Bronchial epithelial cell (primary cell): ENCODE results near the gene LTB4R2. TPM values are rescaled to one million over a fixed set of nuclear protein-coding genes. Genes with fewer than 3 reads are reported as not detected.

ENCODE experiments used
- DNase-seq: peaks from one replicate; pipeline ENCODE4 v3.0.0-alpha.2; 2010; ENCODE audit warnings: low read depth
- FAIRE-seq: peaks from 2 replicates; lab custom pipeline; 2011; peaks lifted over from hg19 to GRCh38; lab: Jason Lieb, UNC
- H3K27me3 ChIP-seq: 2 replicates; pipeline ENCODE4 v1.5.1; 2011; ENCODE audit warnings: low read length; ENCODE audit not compliant: control insufficient read depth, insufficient read depth
- H3K36me3 ChIP-seq: 2 replicates; pipeline ENCODE4 v1.5.1; 2011; ENCODE audit warnings: low read length; ENCODE audit not compliant: control insufficient read depth, insufficient read depth
- H3K4me3 ChIP-seq: 2 replicates; pipeline ENCODE4 v1.5.1; 2011; ENCODE audit warnings: mild to moderate bottlenecking, low read depth, low read length, control low read depth
- total RNA-seq: library from RNA; depleted of rRNA; stranded (reverse); fragments of >200 nt; gene quantifications from 2 replicates; pipeline ENCODE4 v1.2.1, GENCODE V29; 2014
- TF ChIP-seq, protein P1 (sequence below): IDR thresholded peaks from 2 replicates; pipeline ENCODE4 v1.5.1; 2011; ENCODE audit warnings: mild to moderate bottlenecking, moderate library complexity, low read length, control low read depth, inconsistent platforms; ENCODE audit not compliant: insufficient read depth, severe bottlenecking

LTB4R2 gene
- total RNA-seq, 1 donor from 2014 or later: 10.5 TPM

- TF ChIP-seq, protein P1, sequence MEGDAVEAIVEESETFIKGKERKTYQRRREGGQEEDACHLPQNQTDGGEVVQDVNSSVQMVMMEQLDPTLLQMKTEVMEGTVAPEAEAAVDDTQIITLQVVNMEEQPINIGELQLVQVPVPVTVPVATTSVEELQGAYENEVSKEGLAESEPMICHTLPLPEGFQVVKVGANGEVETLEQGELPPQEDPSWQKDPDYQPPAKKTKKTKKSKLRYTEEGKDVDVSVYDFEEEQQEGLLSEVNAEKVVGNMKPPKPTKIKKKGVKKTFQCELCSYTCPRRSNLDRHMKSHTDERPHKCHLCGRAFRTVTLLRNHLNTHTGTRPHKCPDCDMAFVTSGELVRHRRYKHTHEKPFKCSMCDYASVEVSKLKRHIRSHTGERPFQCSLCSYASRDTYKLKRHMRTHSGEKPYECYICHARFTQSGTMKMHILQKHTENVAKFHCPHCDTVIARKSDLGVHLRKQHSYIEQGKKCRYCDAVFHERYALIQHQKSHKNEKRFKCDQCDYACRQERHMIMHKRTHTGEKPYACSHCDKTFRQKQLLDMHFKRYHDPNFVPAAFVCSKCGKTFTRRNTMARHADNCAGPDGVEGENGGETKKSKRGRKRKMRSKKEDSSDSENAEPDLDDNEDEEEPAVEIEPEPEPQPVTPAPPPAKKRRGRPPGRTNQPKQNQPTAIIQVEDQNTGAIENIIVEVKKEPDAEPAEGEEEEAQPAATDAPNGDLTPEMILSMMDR: no peak
- H3K27me3 ChIP-seq: no peaks in the 10 kb centered on the region
- FAIRE-seq (peak; percentile 60), DNase-seq (no peak)
- H3K4me3 ChIP-seq: no peak overlapping the region
- H3K36me3 ChIP-seq: peaks cover 2% of the 10 kb centered on the region
Measured at GRCh38 chr14:24337144-24337823, 27.3 kb downstream of the LTB4R2 start.

DNA sequence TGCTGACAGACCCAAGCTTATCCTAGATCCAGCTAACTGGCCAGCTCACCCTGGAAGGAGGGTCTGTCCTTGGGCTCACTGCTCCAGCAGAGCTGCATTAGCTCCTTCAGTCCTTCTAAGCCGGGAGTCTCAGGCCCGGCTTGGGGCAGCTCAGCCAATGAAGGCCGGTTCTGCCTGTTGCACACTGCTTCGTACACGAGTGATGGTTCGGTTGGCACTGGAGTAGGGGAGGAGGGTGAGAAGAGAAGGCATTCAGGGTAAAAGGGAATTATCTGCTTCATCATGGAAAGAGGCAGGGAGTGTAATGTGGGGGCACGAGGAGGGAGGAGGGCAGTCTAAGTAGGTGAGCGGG is 27.9 kb downstream of the LTB4R2 start:
- peaks cover 2% of the 10 kb centered on the region for H3K36me3 ChIP-seq
- no peak for DNase-seq
- TF ChIP-seq, protein P1: no peak
- H3K27me3 ChIP-seq: no peaks in the 10 kb centered on the region
- H3K4me3 ChIP-seq: no peak overlapping the region
- no peak for FAIRE-seq

- FAIRE-seq (no peak), DNase-seq (no peak)
- Histone ChIP-seq H3K4me3 (no peak overlapping the region), H3K36me3 (peaks cover 2% of the 10 kb centered on the region), H3K27me3 (no peaks in the 10 kb centered on the region)
- TF ChIP-seq, protein P1: no peak
Measured at GRCh38 chr14:24338843-24339242, 28.9 kb downstream of the LTB4R2 start.

- Histone ChIP-seq H3K27me3 (no peaks in the 10 kb centered on the region), H3K4me3 (peak within 1 kb of the TSS; percentile 48), H3K36me3 (peaks cover 2% of the 10 kb centered on the region)
- TF ChIP-seq, protein P1: no peak
- no peak for FAIRE-seq
- DNase-seq: peak; percentile 46
Measured at GRCh38 chr14:24339284-24340151, 29.6 kb downstream of the LTB4R2 start, which contains the start of gene RIPK3. Gene RIPK3 (minus strand): TSS chr14:24339991. CDS start chr14:24339826, 165 bp downstream.

- DNase-seq (no peak), FAIRE-seq (no peak)
- TF ChIP-seq, protein P1: no peak
- H3K4me3 ChIP-seq: no peak overlapping the region
- H3K27me3 ChIP-seq: no peaks in the 10 kb centered on the region
- H3K36me3 ChIP-seq: peaks cover 2% of the 10 kb centered on the region
Measured at GRCh38 chr14:24340606-24341005, 30.7 kb downstream of the LTB4R2 start.
